Gastrocnemius medialis (tissue), 4 donors: ENCODE results near the gene SEC22C. TPM values are rescaled to one million over a fixed set of nuclear protein-coding genes. Genes with fewer than 3 reads are reported as not detected.
"Not testable (repeated sequence)": the region's sequence is repeated elsewhere in the genome, so short reads cannot be mapped to it uniquely, and the experiment has no call there.

Experiments used
- ATAC-seq, 2 donors: fragments of 150-250 bp; one replicate each; pipeline ENCODE4 v1.9.1; 2016
- DNase-seq, 2 donors: peaks; one replicate each; pipeline ENCODE4 v3.0.0-alpha.2; 2019
- H3K27ac ChIP-seq, 4 donors: fragments of 200-600 bp; sonication (generic); 1 replicate in 1 of 4; 2 replicates in 3 of 4; pipeline ENCODE4 v1.5.1; 2016 to 2018; ENCODE audit warnings: mild to moderate bottlenecking in 2 of 4, moderate library complexity in 1 of 4
- H3K27me3 ChIP-seq, 3 donors: fragments of 200-600 bp; sonication (generic) in 2 of 3; 1 replicate in 1 of 3; 2 replicates in 2 of 3; pipeline versions ENCODE4 v1.5.1 to v1.6.0; 2016 to 2019; ENCODE audit warnings: mild to moderate bottlenecking in 1 of 3, moderate library complexity in 1 of 3
- H3K36me3 ChIP-seq, 2 donors: fragments of 200-600 bp; sonication (generic) in 1 of 2; one replicate each; pipeline ENCODE4 v1.5.1; 2017 to 2018
- H3K4me1 ChIP-seq, 2 donors: fragments of 200-600 bp; sonication (generic) in 1 of 2; one replicate each; pipeline ENCODE4 v1.5.1; 2016 to 2017; ENCODE audit warnings: mild to moderate bottlenecking in 2 of 2
- H3K4me3 ChIP-seq, 4 donors: fragments of 200-600 bp; sonication (generic) in 3 of 4; 1 replicate in 1 of 4; 2 replicates in 3 of 4; pipeline ENCODE4 v1.5.1; 2016 to 2019; ENCODE audit warnings: mild to moderate bottlenecking in 2 of 4
- H3K9me3 ChIP-seq, 3 donors: fragments of 200-600 bp; sonication (generic) in 2 of 3; 1 replicate in 1 of 3; 2 replicates in 2 of 3; pipeline ENCODE4 v1.5.1; 2016 to 2019
- CTCF ChIP-seq, 5 experiments: fragments of 450-650 bp in 3 of 5; fragments of 200-600 bp in 2 of 5; sonication (generic) in 2 of 5; IDR thresholded peaks in 4 of 5; conservative IDR thresholded peaks in 1 of 5; 1 replicate in 4 of 5; 2 replicates in 1 of 5; pipeline ENCODE4 v1.5.1; 2016 to 2019; ENCODE audit warnings: antibody characterized with exemption in 5 of 5, mild to moderate bottlenecking in 3 of 5, moderate library complexity in 3 of 5
- POLR2A ChIP-seq, 2 donors: fragments of 450-650 bp; IDR thresholded peaks; one replicate each; pipeline ENCODE4 v1.6.1; 2017; ENCODE audit warnings: antibody characterized with exemption in 2 of 2, mild to moderate bottlenecking in 2 of 2, moderate library complexity in 2 of 2
- in situ Hi-C, 4 donors: fragments of 200-750 bp; cut with MboI; loops; one replicate each; pipeline versions ENCODE4 v1.15.0 to v1.8.0; 2017; ENCODE audit warnings: low sequenced_read_pairs in 4 of 4
- intact Hi-C: fragments of 100-400 bp; cut with DNase I; formaldehyde crosslinking; loops from one replicate; pipeline ENCODE4 v1.15.1; 2023; ENCODE audit warnings: low total_unique reads
- total RNA-seq, 4 donors: library from RNA; depleted of rRNA; stranded (reverse); fragments of >200 nt; gene quantifications; one replicate each; pipeline versions ENCODE4 v1.1.0 to v1.2.3, GENCODE V29; 2016

SEC22C gene
- total RNA-seq, 4 donors from 2014 or later: 35.5 to 54.6 (median 40.6) TPM

GRCh38 chr3:42601896-42602581 lies 20.3 kb upstream of the SEC22C start:
- TF ChIP-seq POLR2A (IDR thresholded peaks at IDR 0.05) (no peak), CTCF (IDR thresholded peaks at IDR 0.05 in 4 of 5, conservative IDR thresholded peaks at IDR 0.05 in 1 of 5) (peak in 1 of 5 experiments; percentile 12)
- peaks cover 43 to 45% of the 10 kb centered on the region in 2 donors for H3K4me1 ChIP-seq

GRCh38 chr3:42600958-42601675 lies 19.4 kb upstream of the SEC22C start:
- H3K36me3 ChIP-seq: no peaks in the 10 kb centered on the region
- ATAC-seq (peak; percentile 22 to 32), DNase-seq (peak; percentile 43 to 62)
- no peaks in the 10 kb centered on the region for H3K9me3 ChIP-seq
- TF ChIP-seq POLR2A (IDR thresholded peaks at IDR 0.05) (no peak), CTCF (IDR thresholded peaks at IDR 0.05 in 4 of 5, conservative IDR thresholded peaks at IDR 0.05 in 1 of 5) (peak in 2 of 5 experiments; percentile 20 to 39)
- intact Hi-C loops: loop anchor here (1.0 to 5.0 kb wide), 3 partner anchors 54 to 143 kb away; partner anchors contain the start of gene HHATL
- no peaks in the 10 kb centered on the region for H3K27me3 ChIP-seq
- peaks cover 36 to 41% of the 10 kb centered on the region in 2 donors for H3K4me1 ChIP-seq
- H3K27ac ChIP-seq: peak overlapping the region; percentile 96 to 99 (median 98)
- in situ Hi-C loops: no loop called here
- H3K4me3 ChIP-seq: peak overlapping the region; percentile 86 to 93 (median 90)

More at GRCh38 chr3:42601896-42602581, 20.3 kb upstream of the SEC22C start:
- DNase-seq (no peak), ATAC-seq (no peak)
- H3K27me3 ChIP-seq: no peaks in the 10 kb centered on the region
- intact Hi-C loops: loop anchor here (2.0 to 5.0 kb wide), 2 partner anchors 53 to 100 kb away; partner anchors contain the start of gene HHATL
- H3K36me3 ChIP-seq: no peaks in the 10 kb centered on the region
- H3K4me3 ChIP-seq: peak overlapping the region; percentile 86 to 93 (median 90)
- no peaks in the 10 kb centered on the region for H3K9me3 ChIP-seq
- peak overlapping the region; percentile 96 to 99 (median 98) for H3K27ac ChIP-seq
- in situ Hi-C loops: no loop called here

- TF ChIP-seq POLR2A (IDR thresholded peaks at IDR 0.05): peak; percentile 88 to 90
- no peak for TF ChIP-seq CTCF (IDR thresholded peaks at IDR 0.05 in 4 of 5, conservative IDR thresholded peaks at IDR 0.05 in 1 of 5)
- Histone ChIP-seq H3K27me3 (no peaks in the 10 kb centered on the region), H3K4me3 (peak within 1 kb of the TSS; percentile 86 to 93 (median 90)), H3K27ac (peak within 1 kb of the TSS; percentile 96 to 99 (median 98)), H3K9me3 (no peaks in the 10 kb centered on the region), H3K4me1 (peaks cover 28 to 33% of the 10 kb centered on the region in 2 donors), H3K36me3 (peaks cover 0 to 2% of the 10 kb centered on the region in 2 donors)
- peak; percentile 91 to 92 for ATAC-seq
- intact Hi-C loops (loop anchor here (1.0 to 5.0 kb wide), 3 partner anchors 54 to 144 kb away; partner anchors contain the start of gene HHATL), in situ Hi-C loops (no loop called here)
- DNase-seq: peak; percentile 94 to 97
These were observed 18.6 kb upstream of the SEC22C start, which contains the start of gene NKTR for GRCh38 chr3:42600111-42600957. TSS of gene NKTR (plus strand) at chr3:42600686. CDS start at chr3:42601007, 321 bp downstream.

GRCh38 chr3:42597098-42597497 lies 15.3 kb upstream of the SEC22C start:
- DNase-seq, H3K27me3 ChIP-seq, H3K9me3 ChIP-seq, H3K27ac ChIP-seq, ATAC-seq, H3K4me3 ChIP-seq, intact Hi-C loops: not testable (repeated sequence)
- in situ Hi-C loops: loop anchor here in 1 of 4 donors (25.0 kb wide), 1 partner anchor 140 kb away; no protein-coding TSS in a partner anchor
- peaks cover 7 to 13% of the 10 kb centered on the region in 2 donors for H3K4me1 ChIP-seq
- peaks cover 0 to 16% of the 10 kb centered on the region in 2 donors for H3K36me3 ChIP-seq
